HepG2 (cell line): ENCODE measurements around the gene SRP14. TPM values are rescaled to one million over a fixed set of nuclear protein-coding genes. Genes with fewer than 3 reads are reported as not detected.

ENCODE experiments used
- HNRNPL ChIP-seq: fragments of 200-400 bp; formaldehyde crosslinking; IDR thresholded peaks from 2 replicates; pipeline ENCODE4 v1.6.1; 2017; ENCODE audit warnings: mild to moderate bottlenecking, low read depth, low read length
- ISX ChIP-seq: sonication (generic); formaldehyde crosslinking; conservative IDR thresholded peaks from 2 replicates; pipeline ENCODE4 v1.5.0; 2020; ENCODE audit warnings: missing genetic modification reagents
- MAFG ChIP-seq: sonication (generic); formaldehyde crosslinking; IDR thresholded peaks from 2 replicates; pipeline ENCODE4 v1.5.1; 2020; ENCODE audit warnings: mild to moderate bottlenecking, missing genetic modification reagents
- PPARG ChIP-seq: conservative IDR thresholded peaks from 2 replicates; pipeline ENCODE4 v1.6.1; 2016; ENCODE audit warnings: missing biosample characterization, missing genetic modification reagents
- ZNF282 ChIP-seq: fragments of 450-650 bp; IDR thresholded peaks from 2 replicates; pipeline ENCODE4 v1.6.1; 2018; ENCODE audit not compliant: partially characterized antibody
- ZNF317 ChIP-seq: sonication (generic); formaldehyde crosslinking; IDR thresholded peaks from 2 replicates; pipeline ENCODE4 v1.5.0; 2020; ENCODE audit warnings: mild to moderate bottlenecking, missing genetic modification reagents
- ZNF383 ChIP-seq: sonication (generic); formaldehyde crosslinking; IDR thresholded peaks from 2 replicates; pipeline ENCODE4 v1.4.0; 2020; ENCODE audit warnings: missing genetic modification reagents, mild to moderate bottlenecking, borderline replicate concordance
- ZNF414 ChIP-seq: sonication (generic); formaldehyde crosslinking; IDR thresholded peaks from 2 replicates; pipeline ENCODE4 v1.5.0; 2020; ENCODE audit warnings: missing genetic modification reagents
- ZNF710 ChIP-seq: sonication (generic); formaldehyde crosslinking; IDR thresholded peaks from 2 replicates; pipeline ENCODE4 v1.5.0; 2020; ENCODE audit warnings: mild to moderate bottlenecking, missing genetic modification reagents, borderline replicate concordance
- ZNF770 ChIP-seq: sonication (generic); formaldehyde crosslinking; IDR thresholded peaks from 2 replicates; pipeline ENCODE4 v1.5.0; 2020; ENCODE audit warnings: mild to moderate bottlenecking, missing genetic modification reagents
- ZNF776 ChIP-seq: sonication (generic); formaldehyde crosslinking; IDR thresholded peaks from 2 replicates; pipeline ENCODE4 v1.4.0; 2020; ENCODE audit warnings: mild to moderate bottlenecking, missing genetic modification reagents
- polyA plus RNA-seq, 8 experiments: library from polyadenylated mRNA; depleted of rRNA in 3 of 8; stranded (reverse) in 7 of 8; unstranded in 1 of 8; fragments of >200 nt; fragmentation: Illumina TruSeq in 4 of 8; extraction: Trizol in 4 of 8; gene quantifications; 2 replicates each; pipeline versions ENCODE4 v1.2.1 to v1.2.3, GENCODE V29; 2011 to 2016; ENCODE audit warnings: low read depth in 4 of 8, missing spikeins in 1 of 8, mixed read lengths in 1 of 8; ENCODE audit not compliant: insufficient read depth in 1 of 8
- total RNA-seq, 5 experiments: library from RNA; depleted of rRNA; stranded (reverse); fragments of >200 nt; fragmentation: Illumina TruSeq; extraction: Trizol; gene quantifications; 2 replicates each; pipeline ENCODE4 v1.2.3, GENCODE V29; 2016; ENCODE audit warnings: low read depth in 1 of 5
- TF ChIP-seq, protein P1 (sequence below): sonication (generic); formaldehyde crosslinking; IDR thresholded peaks from 2 replicates; pipeline ENCODE4 v1.5.1; 2020; ENCODE audit warnings: missing genetic modification reagents, mild to moderate bottlenecking, borderline replicate concordance
- TF ChIP-seq, protein P2 (sequence below): sonication (generic); formaldehyde crosslinking; IDR thresholded peaks from 2 replicates; pipeline ENCODE4 v1.5.0; 2020; ENCODE audit warnings: mild to moderate bottlenecking, missing genetic modification reagents
- TF ChIP-seq, protein P3 (sequence below): sonication (generic); formaldehyde crosslinking; IDR thresholded peaks from 2 replicates; pipeline ENCODE4 v1.5.1; 2020; ENCODE audit warnings: missing genetic modification reagents, mild to moderate bottlenecking, borderline replicate concordance

SRP14 gene
- total and polyA plus RNA-seq, 2 of the 13 experiments (the other 11 are each of a cell fraction or from before 2014, with no cell fraction given), result 208 to 356 TPM

DNA sequence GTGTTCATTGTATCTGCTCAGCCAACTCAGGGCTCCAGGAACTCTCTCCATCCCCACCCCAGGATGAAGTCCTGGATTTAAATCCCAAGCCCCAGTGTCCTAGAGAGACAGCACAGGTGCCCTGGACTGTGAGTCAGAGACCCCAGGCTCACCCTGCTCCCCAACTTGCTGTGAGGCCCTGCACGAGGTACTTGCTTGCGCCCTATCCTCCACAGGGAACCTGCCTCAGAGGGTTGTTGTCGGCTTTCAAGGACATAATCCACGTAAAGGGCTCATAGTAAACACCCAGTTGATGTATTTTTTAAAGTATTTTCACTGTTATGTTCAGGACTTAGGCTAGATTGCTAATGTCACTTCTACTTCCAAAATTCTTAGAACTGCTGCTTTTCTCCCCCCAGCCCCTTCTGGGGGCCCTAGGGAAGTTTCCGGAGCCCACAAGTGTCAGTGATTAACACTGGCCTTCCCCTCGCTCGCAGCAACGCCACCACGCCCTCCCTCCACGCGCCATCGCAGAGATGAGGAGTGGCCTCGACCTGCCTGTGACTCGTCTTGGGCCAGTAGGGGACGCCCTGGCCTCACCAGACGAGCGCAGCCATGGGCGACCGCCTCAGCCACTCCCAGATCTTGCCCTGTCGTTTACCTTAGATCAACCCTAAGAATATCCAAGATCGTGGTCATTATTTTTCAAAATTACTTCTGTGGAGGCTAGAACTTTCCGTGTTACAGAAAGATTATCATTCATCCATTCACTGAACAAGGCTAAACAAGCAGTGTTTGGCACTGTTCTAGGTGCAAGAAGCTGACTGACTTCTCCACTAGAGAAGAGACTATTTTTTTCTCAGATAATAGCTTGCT is 6.0 kb upstream of the SRP14 start (continued):
- TF ChIP-seq HNRNPL (no peak), ZNF383 (CRISPR knock-in tag) (no peak), ZNF317 (CRISPR knock-in tag) (no peak), ZNF710 (CRISPR knock-in tag) (peak; percentile 62; the same call in 1 of the 2 replicates), ZNF414 (CRISPR knock-in tag) (no peak), ZNF776 (no peak), ZNF770 (no peak), MAFG (CRISPR knock-in tag) (no peak), ZNF282 (no peak), PPARG (0 out of 2 replicates have a peak, but pooled peaks have one; percentile 40), ISX (CRISPR knock-in tag) (no peak)
- TF ChIP-seq, protein P1, sequence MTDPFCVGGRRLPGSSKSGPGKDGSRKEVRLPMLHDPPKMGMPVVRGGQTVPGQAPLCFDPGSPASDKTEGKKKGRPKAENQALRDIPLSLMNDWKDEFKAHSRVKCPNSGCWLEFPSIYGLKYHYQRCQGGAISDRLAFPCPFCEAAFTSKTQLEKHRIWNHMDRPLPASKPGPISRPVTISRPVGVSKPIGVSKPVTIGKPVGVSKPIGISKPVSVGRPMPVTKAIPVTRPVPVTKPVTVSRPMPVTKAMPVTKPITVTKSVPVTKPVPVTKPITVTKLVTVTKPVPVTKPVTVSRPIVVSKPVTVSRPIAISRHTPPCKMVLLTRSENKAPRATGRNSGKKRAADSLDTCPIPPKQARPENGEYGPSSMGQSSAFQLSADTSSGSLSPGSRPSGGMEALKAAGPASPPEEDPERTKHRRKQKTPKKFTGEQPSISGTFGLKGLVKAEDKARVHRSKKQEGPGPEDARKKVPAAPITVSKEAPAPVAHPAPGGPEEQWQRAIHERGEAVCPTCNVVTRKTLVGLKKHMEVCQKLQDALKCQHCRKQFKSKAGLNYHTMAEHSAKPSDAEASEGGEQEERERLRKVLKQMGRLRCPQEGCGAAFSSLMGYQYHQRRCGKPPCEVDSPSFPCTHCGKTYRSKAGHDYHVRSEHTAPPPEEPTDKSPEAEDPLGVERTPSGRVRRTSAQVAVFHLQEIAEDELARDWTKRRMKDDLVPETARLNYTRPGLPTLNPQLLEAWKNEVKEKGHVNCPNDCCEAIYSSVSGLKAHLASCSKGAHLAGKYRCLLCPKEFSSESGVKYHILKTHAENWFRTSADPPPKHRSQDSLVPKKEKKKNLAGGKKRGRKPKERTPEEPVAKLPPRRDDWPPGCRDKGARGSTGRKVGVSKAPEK, result 0 out of 2 replicates have a peak, but pooled peaks have one; percentile 46
- TF ChIP-seq, protein P2, sequence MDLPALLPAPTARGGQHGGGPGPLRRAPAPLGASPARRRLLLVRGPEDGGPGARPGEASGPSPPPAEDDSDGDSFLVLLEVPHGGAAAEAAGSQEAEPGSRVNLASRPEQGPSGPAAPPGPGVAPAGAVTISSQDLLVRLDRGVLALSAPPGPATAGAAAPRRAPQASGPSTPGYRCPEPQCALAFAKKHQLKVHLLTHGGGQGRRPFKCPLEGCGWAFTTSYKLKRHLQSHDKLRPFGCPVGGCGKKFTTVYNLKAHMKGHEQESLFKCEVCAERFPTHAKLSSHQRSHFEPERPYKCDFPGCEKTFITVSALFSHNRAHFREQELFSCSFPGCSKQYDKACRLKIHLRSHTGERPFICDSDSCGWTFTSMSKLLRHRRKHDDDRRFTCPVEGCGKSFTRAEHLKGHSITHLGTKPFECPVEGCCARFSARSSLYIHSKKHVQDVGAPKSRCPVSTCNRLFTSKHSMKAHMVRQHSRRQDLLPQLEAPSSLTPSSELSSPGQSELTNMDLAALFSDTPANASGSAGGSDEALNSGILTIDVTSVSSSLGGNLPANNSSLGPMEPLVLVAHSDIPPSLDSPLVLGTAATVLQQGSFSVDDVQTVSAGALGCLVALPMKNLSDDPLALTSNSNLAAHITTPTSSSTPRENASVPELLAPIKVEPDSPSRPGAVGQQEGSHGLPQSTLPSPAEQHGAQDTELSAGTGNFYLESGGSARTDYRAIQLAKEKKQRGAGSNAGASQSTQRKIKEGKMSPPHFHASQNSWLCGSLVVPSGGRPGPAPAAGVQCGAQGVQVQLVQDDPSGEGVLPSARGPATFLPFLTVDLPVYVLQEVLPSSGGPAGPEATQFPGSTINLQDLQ (CRISPR knock-in tag), result no peak
- TF ChIP-seq, protein P3, sequence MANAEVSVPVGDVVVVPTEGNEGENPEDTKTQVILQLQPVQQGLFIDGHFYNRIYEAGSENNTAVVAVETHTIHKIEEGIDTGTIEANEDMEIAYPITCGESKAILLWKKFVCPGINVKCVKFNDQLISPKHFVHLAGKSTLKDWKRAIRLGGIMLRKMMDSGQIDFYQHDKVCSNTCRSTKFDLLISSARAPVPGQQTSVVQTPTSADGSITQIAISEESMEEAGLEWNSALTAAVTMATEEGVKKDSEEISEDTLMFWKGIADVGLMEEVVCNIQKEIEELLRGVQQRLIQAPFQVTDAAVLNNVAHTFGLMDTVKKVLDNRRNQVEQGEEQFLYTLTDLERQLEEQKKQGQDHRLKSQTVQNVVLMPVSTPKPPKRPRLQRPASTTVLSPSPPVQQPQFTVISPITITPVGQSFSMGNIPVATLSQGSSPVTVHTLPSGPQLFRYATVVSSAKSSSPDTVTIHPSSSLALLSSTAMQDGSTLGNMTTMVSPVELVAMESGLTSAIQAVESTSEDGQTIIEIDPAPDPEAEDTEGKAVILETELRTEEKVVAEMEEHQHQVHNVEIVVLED (CRISPR knock-in tag), result no peak
